K562 (cell line): ENCODE measurements around the gene DAP.

Experiments
- HMG20A ChIP-seq: fragments of 450-650 bp; formaldehyde crosslinking; conservative IDR thresholded peaks from 2 replicates; pipeline ENCODE4 v1.4.0; 2020; ENCODE audit warnings: mild to moderate bottlenecking, mixed read lengths
- NFE2L1 ChIP-seq: fragments of 450-650 bp; IDR thresholded peaks from 2 replicates; pipeline ENCODE4 v1.6.1; 2016; ENCODE audit warnings: missing genetic modification characterization, low read depth, mild to moderate bottlenecking, missing compliant biosample characterization, moderate library complexity, borderline replicate concordance
- ZNF766 ChIP-seq: fragments of 200-800 bp; sonication (Bioruptor generic); conservative IDR thresholded peaks from 2 replicates; pipeline ENCODE4 v1.6.1; 2016; ENCODE audit warnings: missing genetic modification characterization, missing compliant biosample characterization
- TF ChIP-seq, protein P1 (sequence below), 3 experiments: IDR thresholded peaks in 2 of 3; conservative IDR thresholded peaks in 1 of 3; 2 replicates each; pipeline ENCODE4 v1.5.1; 2011 to 2012; ENCODE audit warnings: low read length in 3 of 3, mild to moderate bottlenecking in 3 of 3, control low read depth in 2 of 3, improper control_type of control experiment in 1 of 3, inconsistent platforms in 1 of 3, low read depth in 1 of 3, mixed read lengths in 1 of 3, moderate library complexity in 1 of 3; ENCODE audit not compliant: insufficient read depth in 2 of 3

DNA sequence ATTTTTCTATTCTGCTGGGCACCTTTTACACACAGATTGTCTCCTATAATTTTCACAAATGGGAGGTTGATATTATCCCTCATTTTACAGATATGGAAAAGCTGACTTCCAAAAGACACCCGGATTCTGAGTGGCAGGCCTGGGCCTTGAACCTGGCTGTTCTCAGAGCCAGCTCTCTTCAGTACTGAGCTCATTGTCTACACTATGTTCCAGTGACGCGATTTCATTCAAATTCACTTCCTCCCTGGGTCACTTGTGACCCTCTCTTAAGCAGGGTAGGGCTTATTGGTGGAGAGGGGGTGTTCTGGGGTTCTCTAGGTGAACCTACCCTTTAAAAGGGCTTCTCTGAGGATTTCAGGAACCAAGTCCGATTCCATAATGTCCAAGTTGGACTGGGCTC is 127.0 kb downstream of the DAP start:
- TF ChIP-seq, protein P1, sequence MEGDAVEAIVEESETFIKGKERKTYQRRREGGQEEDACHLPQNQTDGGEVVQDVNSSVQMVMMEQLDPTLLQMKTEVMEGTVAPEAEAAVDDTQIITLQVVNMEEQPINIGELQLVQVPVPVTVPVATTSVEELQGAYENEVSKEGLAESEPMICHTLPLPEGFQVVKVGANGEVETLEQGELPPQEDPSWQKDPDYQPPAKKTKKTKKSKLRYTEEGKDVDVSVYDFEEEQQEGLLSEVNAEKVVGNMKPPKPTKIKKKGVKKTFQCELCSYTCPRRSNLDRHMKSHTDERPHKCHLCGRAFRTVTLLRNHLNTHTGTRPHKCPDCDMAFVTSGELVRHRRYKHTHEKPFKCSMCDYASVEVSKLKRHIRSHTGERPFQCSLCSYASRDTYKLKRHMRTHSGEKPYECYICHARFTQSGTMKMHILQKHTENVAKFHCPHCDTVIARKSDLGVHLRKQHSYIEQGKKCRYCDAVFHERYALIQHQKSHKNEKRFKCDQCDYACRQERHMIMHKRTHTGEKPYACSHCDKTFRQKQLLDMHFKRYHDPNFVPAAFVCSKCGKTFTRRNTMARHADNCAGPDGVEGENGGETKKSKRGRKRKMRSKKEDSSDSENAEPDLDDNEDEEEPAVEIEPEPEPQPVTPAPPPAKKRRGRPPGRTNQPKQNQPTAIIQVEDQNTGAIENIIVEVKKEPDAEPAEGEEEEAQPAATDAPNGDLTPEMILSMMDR (IDR thresholded peaks at IDR 0.05 in 2 of 3, conservative IDR thresholded peaks at IDR 0.05 in 1 of 3; ENCODE audit: insufficient read depth in 2 of 3, low read depth in 1 of 3, low read length in 3 of 3): no peak
- TF ChIP-seq ZNF766 (CRISPR knock-in tag) (no peak), NFE2L1 (tag) (no peak), HMG20A (CRISPR knock-in tag) (no peak)
